ENCODE measurements around the gene ABL1.

ABL1 gene

GRCh38 chr9:130920762-130921299, 85.8 kb downstream of the ABL1 start:
- no peak for DNase-seq

- no peak for DNase-seq
These were observed 86.4 kb downstream of the ABL1 start for GRCh38 chr9:130921300-130921988.

GRCh38 chr9:130921989-130922892, 87.2 kb downstream of the ABL1 start:
- DNase-seq, result no peak

- no peak for DNase-seq
These were observed 88.0 kb downstream of the ABL1 start for GRCh38 chr9:130922893-130923610.

- DNase-seq, result no peak
These were observed 88.8 kb downstream of the ABL1 start for GRCh38 chr9:130923611-130924447.

- no peak for DNase-seq
These were observed 89.4 kb downstream of the ABL1 start for GRCh38 chr9:130924448-130924788.

GRCh38 chr9:130925050-130925678, 90.1 kb downstream of the ABL1 start:
- no peak for DNase-seq

GRCh38 chr9:130927338-130927737, 92.3 kb downstream of the ABL1 start:
- DNase-seq, result no peak

GRCh38 chr9:130927995-130928900, 93.2 kb downstream of the ABL1 start:
- DNase-seq, result no peak

GRCh38 chr9:130929571-130930038, 94.6 kb downstream of the ABL1 start:
- DNase-seq, result no peak

- no peak for DNase-seq
These were observed 95.2 kb downstream of the ABL1 start for GRCh38 chr9:130930132-130930803.

- DNase-seq, result no peak
These were observed 95.8 kb downstream of the ABL1 start for GRCh38 chr9:130930804-130931349.

- DNase-seq, result no peak
These were observed 96.6 kb downstream of the ABL1 start for GRCh38 chr9:130931508-130932254.

- DNase-seq, result no peak
These were observed 97.4 kb downstream of the ABL1 start for GRCh38 chr9:130932255-130933079.

- no peak for DNase-seq
These were observed 98.3 kb downstream of the ABL1 start for GRCh38 chr9:130933114-130934046.

- DNase-seq, result no peak
These were observed 99.2 kb downstream of the ABL1 start for GRCh38 chr9:130934246-130934645.
